GM21390 (cell line): ENCODE data around the gene MAS1L.

Experiments used
- ATAC-seq: cut with Tn5 transposase; IDR thresholded peaks from one replicate; pipeline ENCODE4 v1.9.1; 2021; ENCODE audit not compliant: unreplicated experiment

The MAS1L gene, protein sequence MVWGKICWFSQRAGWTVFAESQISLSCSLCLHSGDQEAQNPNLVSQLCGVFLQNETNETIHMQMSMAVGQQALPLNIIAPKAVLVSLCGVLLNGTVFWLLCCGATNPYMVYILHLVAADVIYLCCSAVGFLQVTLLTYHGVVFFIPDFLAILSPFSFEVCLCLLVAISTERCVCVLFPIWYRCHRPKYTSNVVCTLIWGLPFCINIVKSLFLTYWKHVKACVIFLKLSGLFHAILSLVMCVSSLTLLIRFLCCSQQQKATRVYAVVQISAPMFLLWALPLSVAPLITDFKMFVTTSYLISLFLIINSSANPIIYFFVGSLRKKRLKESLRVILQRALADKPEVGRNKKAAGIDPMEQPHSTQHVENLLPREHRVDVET

GRCh38 chr6:29487660-29488059 is at the start of gene MAS1L:
Gene MAS1L (minus strand): TSS chr6:29487956. CDS start chr6:29487902, 54 bp downstream.
- ATAC-seq = no peak

DNA sequence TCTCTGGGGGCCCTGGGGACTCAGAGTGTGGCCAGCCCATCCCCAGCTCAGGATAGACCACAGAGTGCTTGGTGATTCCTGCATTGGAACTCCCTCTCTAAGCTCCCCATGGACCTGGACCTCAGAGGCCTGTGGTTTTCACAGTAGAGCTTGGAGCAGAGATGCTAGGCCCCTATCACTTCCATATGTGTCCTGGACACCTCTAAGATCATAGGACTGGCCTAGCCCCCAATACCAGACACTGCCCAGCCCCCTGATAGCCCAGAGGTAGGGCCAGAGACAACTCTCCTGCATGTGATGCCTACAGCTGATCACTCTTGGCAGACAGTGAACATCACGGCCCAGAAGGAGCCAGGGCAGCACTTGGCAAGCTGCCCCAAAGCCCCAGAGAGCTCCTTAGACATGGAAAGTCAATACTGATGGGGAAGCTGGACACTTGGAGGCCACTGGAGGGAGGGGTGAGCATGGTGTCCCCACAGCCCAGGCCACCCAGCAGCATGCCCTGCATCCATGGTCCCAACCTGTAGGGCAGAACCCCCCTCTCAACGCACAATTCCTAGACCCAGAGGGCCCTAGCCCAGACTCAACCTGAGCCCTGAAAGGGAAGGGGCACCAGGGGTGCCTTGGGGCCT is 44.7 kb upstream of the MAS1L start:
- no peak for ATAC-seq

DNA sequence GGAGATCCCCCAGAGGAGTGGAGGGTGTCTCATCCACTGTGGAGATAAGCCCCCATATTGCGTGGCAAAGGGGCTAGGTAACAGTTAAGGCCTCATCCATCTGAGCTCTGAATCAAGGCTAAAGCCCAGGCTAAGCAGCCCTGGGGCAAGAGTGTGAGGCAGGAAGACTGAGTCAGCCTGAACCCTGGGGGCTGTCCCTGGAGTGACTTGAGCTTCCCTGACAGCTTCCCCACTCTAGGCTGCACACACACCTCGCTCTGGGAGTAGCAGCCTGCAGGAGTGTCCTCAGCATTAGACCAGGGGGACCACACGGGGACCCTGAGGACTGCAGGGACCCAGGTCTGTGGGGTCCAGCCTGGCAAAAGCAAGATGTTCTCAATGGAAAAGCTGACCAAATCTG is 43.9 kb upstream of the MAS1L start:
- no peak for ATAC-seq

GRCh38 chr6:29530671-29531310 is 43.0 kb upstream of the MAS1L start:
- no peak for ATAC-seq

DNA sequence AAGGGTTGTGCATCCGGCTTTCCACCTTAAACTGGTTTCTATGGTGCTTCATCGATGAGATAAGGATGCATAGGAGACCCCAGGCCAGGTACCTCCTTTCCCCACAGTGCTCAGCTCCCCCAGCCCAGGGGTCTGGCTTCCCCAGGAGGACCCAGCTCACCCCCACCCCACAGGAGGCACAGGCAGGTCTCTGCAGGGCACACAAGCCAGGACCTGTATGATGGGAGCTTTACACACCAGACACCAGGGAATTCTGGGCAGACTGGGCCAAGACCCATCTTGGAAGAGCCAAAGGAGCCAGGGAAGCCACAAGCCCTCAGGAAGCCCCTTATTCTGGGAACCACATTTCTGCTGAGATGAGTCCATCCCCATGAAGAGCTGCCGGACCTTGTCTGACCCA is 42.2 kb upstream of the MAS1L start:
- no peak for ATAC-seq

- no peak for ATAC-seq
Measured at GRCh38 chr6:29528988-29529560, 41.3 kb upstream of the MAS1L start.

DNA sequence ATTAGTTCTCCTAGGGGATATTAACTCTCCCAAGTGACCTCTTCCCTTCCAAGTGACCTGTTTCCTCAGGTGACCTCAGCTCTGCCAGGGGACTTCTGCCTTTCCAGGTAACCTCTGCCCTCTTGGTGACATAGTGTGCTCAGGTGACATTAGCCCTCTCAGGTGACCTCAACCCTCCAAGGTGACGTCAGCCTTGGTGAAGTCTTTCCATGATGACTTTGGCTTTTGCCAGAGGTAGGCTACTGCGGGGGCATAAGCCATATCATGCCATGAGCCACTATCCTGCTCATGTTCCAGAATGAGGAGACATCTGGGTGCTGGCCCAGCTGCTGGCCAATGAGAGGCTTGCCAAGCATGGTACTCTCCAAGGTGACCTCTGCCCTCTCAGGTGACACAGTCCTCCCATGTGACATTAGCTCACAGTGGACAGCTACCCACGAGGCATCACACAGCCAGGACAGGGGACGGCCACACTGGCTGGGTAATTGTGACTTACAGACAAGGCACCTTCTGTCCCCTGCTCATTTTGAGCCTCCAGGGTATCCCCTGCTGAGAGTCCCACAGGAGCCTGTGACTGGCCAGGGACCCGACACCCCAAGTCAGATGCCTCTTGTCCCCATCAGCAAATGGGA is 40.7 kb upstream of the MAS1L start:
- no peak for ATAC-seq

GRCh38 chr6:29527564-29527963 is 39.8 kb upstream of the MAS1L start:
- no peak for ATAC-seq

DNA sequence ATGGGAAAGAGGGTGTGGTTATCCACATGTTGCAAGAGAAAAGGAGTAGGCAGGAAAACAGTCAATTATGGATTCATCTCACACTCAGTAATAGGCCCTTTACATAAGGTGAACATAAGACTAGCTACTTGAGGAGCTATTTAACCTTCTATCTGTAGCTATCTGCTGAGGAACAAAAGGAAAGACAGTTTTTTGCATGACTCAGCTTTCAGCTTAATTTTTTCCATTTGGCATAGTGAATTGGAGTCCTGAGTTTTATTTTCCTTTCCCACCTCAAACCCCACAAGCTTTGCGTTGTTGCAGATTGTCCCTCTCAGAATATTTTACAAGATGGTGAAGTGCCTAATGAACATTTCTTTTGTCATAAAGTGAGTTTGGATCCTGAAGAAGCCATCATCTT is 39.4 kb upstream of the MAS1L start:
- ATAC-seq = no peak

DNA sequence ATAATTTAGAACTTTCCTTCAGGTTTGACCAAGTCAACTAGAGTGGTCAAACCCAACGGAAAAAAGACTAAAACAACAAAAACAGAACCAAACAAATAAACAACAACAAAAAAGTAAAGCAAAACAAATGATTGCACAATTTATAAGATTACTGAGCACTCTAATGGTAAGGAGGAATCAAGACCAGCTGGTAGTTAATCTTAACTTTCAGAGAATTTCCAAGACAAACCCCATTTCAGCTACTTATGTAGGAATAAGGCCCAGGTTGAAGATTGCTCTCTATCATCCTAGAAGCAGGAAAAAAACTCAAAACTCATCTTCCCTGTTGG is 37.5 kb upstream of the MAS1L start:
- no peak for ATAC-seq

GRCh38 chr6:29524444-29525310 is 36.9 kb upstream of the MAS1L start:
- ATAC-seq = no peak

DNA sequence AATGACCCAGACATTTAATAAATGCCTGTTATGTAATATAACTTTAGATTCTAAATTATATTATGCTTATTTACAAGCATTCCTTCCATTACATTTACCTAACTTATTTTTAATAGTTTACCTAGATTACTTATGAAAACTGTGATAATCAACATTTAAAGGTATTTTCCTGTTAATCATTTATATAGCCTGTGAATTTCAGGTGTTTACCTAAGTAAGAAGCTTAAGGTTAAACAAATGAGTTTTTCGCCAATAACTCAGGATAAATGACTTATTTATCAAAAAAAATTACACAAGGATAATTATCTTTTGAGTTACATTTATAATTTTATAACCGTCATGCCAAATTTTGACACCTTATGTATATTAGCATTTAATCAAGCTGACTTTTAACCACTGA is 36.3 kb upstream of the MAS1L start:
- no peak for ATAC-seq

- ATAC-seq = no peak
Measured at GRCh38 chr6:29522227-29522626, 34.5 kb upstream of the MAS1L start.

DNA sequence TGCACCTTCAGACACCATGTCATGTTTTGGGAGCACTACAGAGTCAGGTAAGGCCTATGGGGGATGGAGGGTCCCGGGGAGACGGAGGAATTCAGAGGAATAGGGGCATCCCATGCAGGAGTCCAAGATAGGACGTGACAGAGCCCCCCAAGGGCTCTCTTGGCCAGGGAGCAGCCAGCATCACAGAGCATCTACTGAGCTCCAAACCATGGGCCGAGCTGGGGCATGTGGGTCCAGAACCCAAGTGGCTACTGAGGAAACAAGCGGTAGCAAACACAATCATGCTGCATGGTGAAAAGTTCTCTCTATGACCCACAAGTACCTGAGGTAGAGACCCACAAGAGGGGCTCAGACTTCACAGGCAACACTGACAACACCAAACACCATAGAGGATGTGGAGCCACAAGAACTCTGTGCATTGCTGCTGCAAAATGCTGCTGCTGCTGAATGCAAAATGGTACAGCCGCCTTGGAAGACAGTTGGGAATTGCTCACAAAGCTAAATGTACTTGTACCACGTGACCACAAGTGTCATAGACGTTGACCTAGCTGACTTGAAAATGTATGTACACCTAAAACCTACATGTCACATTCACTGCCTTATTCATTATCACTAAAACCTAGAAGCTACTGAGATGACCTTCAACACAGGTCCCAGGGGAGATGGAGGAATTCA is 33.4 kb upstream of the MAS1L start:
- ATAC-seq = no peak

DNA sequence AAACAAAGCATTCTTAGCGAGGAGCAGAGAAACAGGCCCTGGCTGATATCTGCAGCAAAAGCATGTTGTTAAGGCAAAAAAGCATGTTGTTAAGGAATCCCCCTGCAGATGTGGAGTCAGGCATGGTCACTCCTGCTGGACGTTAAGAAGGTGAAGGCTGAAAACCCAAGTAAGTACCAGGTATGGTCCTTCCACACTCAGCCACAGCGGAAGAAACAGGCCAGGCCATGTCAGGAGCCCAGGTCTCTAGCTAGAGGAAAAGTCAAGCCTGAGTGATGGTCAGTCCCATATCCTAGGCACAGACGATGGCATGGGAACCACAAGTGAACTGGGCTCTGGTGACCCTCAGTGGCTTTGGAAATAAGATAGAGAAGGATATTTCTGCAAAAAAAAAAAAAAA is 32.5 kb upstream of the MAS1L start:
- no peak for ATAC-seq

DNA sequence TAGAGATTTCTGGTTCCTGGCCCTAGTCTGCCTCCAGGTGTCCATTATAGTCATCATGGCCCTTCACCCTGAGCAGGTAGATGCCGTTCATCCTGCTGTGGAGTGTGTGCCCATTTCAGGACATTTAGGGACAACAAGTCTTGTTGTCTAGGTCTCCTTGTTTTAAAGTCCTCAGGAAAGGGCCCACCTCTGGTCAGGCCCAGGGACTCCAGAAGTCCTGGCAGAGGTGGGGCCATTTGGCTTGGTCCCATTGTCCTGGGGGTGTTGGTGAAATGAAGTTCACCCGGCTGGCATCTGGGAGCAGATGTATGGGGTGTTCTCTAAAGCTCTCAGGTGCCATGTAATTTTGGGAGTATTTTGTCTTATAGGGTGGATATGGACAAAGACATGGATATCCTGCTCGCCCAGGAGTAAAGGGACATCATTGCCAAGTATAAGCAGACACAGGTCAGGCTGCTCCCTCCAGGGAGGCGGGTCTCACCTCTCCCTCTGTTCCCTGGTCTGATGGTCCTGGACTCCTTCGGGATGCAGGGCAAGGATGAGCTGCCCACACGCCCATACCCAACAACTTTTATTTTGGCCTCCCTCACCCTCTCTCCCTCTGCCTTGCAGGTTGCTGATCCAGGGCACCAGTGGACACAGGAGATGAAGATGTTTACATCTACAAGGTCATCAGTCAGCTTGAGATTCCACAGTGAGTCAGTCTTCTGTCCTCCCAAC is 31.7 kb upstream of the MAS1L start:
- no peak for ATAC-seq

DNA sequence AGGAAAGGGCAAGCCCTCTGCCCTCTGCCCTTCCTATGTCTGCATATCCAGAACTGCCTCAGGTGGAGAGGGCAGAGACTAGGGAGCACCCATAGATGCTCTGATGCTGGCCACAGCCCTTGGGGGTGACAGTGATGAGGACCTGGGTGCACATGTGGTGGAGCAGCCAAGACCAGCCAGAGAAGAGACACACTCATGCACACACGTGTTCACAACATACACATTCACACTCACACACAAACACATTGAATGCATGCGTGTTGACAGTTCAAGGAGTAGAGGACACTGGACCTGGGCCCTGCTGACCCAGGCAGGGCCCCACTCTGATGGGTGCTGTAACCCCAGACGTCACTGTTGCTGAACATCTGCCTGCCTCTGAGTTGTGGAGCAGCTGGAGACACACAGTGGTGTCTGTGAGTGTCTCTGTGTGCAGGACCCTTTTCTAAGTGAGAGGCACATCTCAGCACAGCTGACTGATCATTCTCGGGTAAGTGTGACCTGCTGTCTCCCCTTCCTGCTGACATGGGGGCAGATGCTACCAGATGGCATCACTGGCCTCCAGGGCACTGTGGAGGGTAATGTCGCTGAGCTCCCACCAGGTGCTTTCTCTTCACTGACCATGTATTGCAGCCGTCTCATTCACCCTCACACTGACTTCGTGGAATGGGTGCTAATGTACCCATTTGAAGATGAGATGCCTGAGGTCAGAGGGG is 30.1 kb upstream of the MAS1L start:
- no peak for ATAC-seq

GRCh38 chr6:29517245-29517644 is 29.5 kb upstream of the MAS1L start:
- ATAC-seq = no peak

DNA sequence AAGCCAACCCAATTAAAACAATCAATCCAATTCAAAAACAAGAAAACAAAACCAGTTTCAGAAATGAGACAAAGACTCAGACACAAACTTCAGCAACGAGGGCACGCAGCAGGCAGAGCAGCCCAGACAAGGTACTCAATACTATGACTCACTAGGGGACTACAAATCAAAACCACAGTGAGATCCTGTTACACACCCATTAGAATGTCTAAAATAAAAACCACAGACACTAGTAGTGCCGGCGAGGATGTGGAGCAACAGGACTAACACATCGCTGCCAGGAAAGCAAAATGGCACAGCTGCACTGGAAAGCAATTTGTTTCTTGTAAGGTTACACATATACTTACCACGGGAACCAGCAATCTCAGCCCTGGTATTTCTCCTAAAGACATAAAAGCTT is 28.4 kb upstream of the MAS1L start:
- ATAC-seq = no peak
